Measurements from ENCODE around the gene PNPLA6.

The PNPLA6 gene

GRCh38 chr19:7602935-7603497 lies 67.5 kb downstream of the PNPLA6 start:
- no peak for DNase-seq

DNA sequence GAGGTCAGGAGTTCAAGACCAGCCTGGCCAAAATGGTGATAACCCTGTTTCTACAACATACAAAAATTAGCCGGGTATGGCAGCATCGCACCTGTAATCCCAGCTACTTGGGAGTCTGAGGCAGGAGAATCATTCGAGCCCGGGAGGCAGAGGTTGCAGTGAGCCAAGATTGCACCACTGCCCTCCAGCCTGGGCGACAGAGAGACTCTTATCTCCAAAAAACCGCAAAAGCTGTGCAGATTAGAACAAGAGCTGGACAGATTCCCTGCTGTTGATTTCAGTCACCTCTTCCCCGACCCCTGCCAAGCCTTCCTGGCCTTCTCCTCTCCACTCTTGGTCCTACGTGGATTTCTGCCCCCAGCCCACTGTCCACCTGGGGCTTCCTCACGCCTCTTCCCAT lies 68.4 kb downstream of the PNPLA6 start:
- DNase-seq: no peak

DNA sequence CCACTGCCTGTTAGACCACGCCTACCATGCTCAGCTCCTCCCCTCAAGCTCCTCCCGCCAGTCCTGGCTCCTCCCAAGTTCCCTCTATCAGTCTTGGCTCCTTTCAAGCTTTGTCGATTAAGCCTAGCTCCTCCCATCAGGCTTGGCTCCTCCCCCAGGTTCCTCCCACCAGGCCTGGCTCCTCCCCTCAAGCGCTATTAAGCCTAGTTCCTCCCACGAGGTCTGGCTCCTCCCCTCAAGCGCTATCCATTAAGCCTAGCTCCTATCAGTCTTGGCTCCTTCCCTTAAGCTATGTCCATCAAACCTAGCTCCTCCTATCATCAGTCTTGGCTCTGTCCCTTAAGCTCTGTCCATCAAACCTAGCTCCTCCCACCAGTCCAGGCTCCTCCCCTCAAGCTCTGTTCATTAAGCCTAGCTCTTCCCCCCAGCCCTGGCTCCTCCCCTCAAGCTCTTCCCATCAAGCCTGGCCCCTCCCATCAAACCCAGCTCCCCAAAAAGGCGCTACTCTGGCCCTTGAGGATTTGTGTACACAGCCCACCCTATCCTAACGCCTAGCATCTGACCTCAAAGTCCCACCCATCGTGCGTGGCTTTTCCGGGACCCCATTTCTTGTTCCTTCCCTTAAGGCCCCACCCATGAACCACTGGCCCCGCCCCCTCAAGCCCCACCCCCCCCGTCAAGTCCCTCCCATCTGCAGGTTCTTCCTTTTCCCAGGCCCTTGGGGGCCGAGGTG lies 70.1 kb downstream of the PNPLA6 start:
- peak; percentile 69 for DNase-seq

- DNase-seq: no peak
Measured at GRCh38 chr19:7606289-7606688, 70.8 kb downstream of the PNPLA6 start.

- DNase-seq: no peak
Measured at GRCh38 chr19:7607212-7607873, 71.8 kb downstream of the PNPLA6 start.

DNA sequence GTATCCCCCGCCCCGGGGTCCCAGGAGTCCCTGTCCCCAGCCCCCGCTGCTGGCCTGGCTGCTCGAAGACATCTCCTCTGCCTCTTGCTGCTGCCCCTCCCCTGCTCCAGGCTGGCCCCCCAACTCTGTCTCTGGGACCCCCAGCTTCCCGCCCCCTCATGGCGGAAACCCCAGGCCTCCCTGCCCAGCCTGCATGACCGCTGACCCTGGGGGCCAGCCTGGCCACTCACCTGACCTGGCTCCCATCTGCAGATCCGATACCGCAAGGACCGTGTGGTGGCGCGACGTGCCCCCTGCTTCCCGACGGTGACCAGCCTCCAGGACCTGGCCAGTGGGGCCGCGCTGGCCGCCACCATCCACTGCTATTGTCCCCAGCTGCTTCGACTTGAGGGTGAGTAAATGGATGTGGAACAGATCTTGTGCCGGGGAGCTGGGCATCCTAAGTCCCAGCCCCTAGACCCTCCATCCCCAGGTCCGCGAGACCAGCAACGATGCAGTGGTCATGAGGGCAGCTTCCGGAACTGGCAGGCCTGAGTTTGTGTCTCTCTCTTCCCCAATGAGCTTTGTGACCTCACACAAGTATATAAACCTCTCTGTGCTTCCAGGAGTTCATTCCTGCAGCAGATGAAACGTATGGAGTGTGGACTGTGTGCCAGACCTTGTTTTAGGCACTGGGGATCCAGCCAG lies 72.5 kb downstream of the PNPLA6 start:
- no peak for DNase-seq

- no peak for DNase-seq
Measured at GRCh38 chr19:7610491-7611240, 75.1 kb downstream of the PNPLA6 start.
